ENCODE data around the gene GRK6. TPM values are rescaled to one million over a fixed set of nuclear protein-coding genes. Genes with fewer than 3 reads are reported as not detected.

The GRK6 gene
- total RNA-seq, 4 donors from 2014 or later: 20.7 to 42.3 (median 31.5) TPM

- H3K9me3 ChIP-seq: no peaks in the 10 kb centered on the region
- peaks cover 0 to 14% (median 0%) of the 10 kb centered on the region in 3 donors for H3K4me1 ChIP-seq
- no peak overlapping the region for H3K4me3 ChIP-seq
- no peak for TF ChIP-seq POLR2AphosphoS5 (IDR thresholded peaks at IDR 0.05)
- TF ChIP-seq CTCF (IDR thresholded peaks at IDR 0.05): no peak
- no peak for TF ChIP-seq POLR2A (IDR thresholded peaks at IDR 0.05)
- no peak for TF ChIP-seq EP300 (IDR thresholded peaks at IDR 0.05)
- H3K27me3 ChIP-seq: no peaks in the 10 kb centered on the region
- ATAC-seq: no peak
- WGBS, 2 donors (ENCODE audit: low coverage in 1 of 2): 37 to 79% methylated on average over 2 to 6 of the region's 6 CpGs
- no peaks in the 10 kb centered on the region for H3K36me3 ChIP-seq
- H3K27ac ChIP-seq: no peak overlapping the region
These were observed 5.2 kb upstream of the GRK6 start for GRCh38 chr5:177421062-177421798.

GRCh38 chr5:177423671-177424070, 2.8 kb upstream of the GRK6 start:
- no peaks in the 10 kb centered on the region for H3K36me3 ChIP-seq
- 75 to 88% methylated on average over 1 to 2 of the region's 2 CpGs for WGBS, 2 donors (ENCODE audit: low coverage in 1 of 2)

DNA sequence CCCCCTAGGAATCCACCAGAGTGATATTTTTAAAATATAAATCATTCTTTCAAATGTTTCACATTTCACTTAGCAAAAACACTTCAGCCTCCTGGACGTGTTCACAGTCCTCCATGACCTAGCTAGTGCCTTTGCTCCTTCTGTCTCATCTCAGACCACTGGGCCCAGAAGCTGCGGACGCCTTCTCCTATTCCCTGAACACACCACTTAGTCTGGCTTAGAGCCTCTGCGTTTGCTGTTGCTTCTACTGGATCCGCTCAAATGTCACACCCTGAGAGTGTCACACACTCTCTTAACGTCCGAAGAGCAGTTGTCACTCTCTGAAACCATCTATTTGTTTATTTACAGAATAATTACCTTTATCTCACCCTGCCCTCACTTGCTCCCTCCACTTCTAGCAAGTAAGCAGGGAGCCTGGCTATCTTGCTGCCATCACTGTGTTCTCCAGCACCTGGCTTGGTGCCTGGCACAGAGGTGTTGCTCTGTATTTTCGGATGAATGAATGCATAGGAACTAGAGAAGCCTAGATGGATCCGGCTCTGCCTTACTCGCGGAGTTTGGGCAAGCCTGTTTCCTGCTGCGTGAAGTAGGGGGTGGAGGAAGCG, 1.2 kb upstream of the GRK6 start:
- Histone ChIP-seq H3K27me3 (no peaks in the 10 kb centered on the region), H3K4me3 (peak overlapping the region; percentile 16 to 58), H3K4me1 (peaks cover 0 to 41% (median 14%) of the 10 kb centered on the region in 3 donors), H3K36me3 (peaks cover 0 to 4% of the 10 kb centered on the region in 2 donors), H3K27ac (peak overlapping the region; percentile 27 to 94 (median 90)), H3K9me3 (no peaks in the 10 kb centered on the region)
- no peak for ATAC-seq
- TF ChIP-seq POLR2AphosphoS5 (IDR thresholded peaks at IDR 0.05) (no peak), CTCF (IDR thresholded peaks at IDR 0.05) (no peak), POLR2A (IDR thresholded peaks at IDR 0.05) (no peak), EP300 (IDR thresholded peaks at IDR 0.05) (no peak)
- WGBS, 2 donors (ENCODE audit: low coverage in 1 of 2): 47 to 60% methylated on average over 10 to 11 of the region's 13 CpGs

More at GRCh38 chr5:177423671-177424070, 2.8 kb upstream of the GRK6 start:
- Histone ChIP-seq H3K27ac (no peak overlapping the region), H3K27me3 (no peaks in the 10 kb centered on the region), H3K4me1 (peaks cover 0 to 26% (median 14%) of the 10 kb centered on the region in 3 donors), H3K4me3 (no peak overlapping the region), H3K9me3 (no peaks in the 10 kb centered on the region)
- TF ChIP-seq POLR2A (IDR thresholded peaks at IDR 0.05): no peak
- no peak for TF ChIP-seq POLR2AphosphoS5 (IDR thresholded peaks at IDR 0.05)
- no peak for TF ChIP-seq EP300 (IDR thresholded peaks at IDR 0.05)
- TF ChIP-seq CTCF (IDR thresholded peaks at IDR 0.05): no peak
- no peak for ATAC-seq

GRCh38 chr5:177425801-177426565, 493 bp upstream of the GRK6 start:
- peak overlapping the region; percentile 16 to 58 for H3K4me3 ChIP-seq
- H3K27ac ChIP-seq: peak overlapping the region; percentile 27 to 94 (median 90)
- peaks cover 0 to 11% of the 10 kb centered on the region in 2 donors for H3K36me3 ChIP-seq
- peak; percentile 95 for ATAC-seq
- peaks cover 0 to 48% (median 14%) of the 10 kb centered on the region in 3 donors for H3K4me1 ChIP-seq
- H3K27me3 ChIP-seq: no peaks in the 10 kb centered on the region
- no peaks in the 10 kb centered on the region for H3K9me3 ChIP-seq
- TF ChIP-seq POLR2AphosphoS5 (IDR thresholded peaks at IDR 0.05): peak; percentile 55
- no peak for TF ChIP-seq EP300 (IDR thresholded peaks at IDR 0.05)
- TF ChIP-seq CTCF (IDR thresholded peaks at IDR 0.05): peak in 2 of 4 experiments; percentile 9 to 14
- TF ChIP-seq POLR2A (IDR thresholded peaks at IDR 0.05): peak; percentile 75 to 91
- WGBS, 2 donors (ENCODE audit: low coverage in 1 of 2): 0 to 20% methylated on average over 1 of the region's 52 CpGs
